ENCODE measurements around the gene TFG.

Gene TFG

DNA sequence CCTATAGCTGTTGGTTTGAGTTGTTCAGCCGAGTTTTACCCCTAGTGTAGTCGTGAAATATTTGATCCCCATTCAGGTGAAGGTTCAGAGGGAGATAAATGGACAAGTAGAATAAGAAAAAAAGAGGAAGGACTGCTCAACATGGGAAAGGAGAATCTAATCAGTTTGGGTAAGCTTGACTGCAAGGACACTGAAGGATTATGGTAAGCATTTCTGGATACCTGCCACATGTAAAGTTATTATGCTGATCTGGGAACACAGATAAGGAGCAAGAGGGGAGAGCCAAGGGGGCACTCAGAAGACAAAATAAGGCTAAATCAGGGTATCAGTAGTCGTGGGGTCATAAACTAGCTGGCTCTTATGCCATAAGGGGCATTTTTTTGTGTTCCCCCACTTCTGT is 49.9 kb downstream of the TFG start:
- no peak for DNase-seq

DNA sequence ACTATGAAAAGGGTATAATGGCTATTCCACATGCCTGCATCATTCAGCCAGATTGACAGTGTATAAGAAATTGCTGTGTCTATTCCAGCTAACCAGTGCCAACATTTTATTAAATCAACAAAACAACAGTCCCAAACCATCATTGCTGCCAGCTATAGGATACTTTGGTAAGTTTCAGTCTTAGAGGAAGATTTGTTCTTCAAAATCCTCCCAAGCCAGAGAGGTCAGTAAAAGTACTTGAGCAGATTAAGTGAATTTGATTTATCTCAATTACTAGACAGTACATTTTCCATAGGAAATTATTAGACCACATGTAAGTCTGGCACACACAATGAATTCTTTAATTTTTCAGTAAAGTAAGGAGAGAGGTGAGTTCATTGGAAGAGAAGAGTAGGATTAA is 50.7 kb downstream of the TFG start:
- DNase-seq: no peak

DNA sequence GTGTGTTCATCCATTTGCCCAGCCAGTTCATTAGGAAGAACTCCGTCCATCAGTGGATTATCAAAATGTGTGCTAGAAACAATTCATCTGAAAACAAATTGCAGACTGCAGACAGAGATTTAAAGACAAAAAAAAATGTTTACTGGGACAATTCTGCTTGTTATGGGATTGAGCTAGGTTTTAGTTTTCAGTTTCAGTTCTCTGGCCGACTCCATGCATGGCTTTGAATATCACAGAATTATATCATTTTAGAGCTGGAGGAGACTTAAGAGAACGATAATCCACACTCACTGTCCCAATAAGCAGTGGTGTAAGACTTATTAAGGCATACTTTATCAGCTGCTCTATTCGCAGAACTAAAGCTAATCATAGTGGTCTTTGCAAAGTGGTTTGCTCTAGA is 51.1 kb downstream of the TFG start:
- DNase-seq: no peak

DNA sequence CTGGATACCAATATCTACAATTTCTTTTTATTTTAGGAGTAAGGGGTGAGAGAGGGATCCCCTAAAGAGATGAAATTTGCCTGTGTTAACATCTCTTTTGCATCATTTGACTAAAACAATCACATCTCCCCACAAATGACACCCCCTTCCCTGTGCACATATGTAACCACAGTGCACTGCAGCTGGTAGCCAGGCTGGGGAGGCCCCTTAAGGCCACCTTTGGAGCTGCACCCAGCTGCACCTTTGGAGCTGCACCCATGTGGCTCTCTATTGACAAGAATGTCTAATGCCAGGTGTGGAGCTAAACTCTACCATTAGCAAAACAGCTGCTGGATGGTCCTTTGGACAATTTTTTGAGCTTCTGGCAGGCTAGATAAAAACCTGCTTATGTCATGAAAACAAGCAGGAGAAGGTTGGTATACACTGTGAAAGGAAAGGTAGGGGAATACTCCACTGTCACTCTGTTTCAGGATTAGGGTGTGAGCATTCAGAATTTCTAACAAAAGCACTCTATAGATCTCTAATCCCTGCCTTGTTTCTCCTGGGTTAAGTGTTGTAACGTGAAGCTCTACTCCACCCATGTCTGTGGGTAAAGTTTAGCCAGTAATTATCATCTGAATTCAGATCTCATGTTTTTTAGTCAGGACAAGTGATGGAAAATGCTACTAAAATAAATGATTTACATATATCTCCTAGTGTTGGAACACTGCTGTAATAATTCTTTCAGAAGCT is 52.1 kb downstream of the TFG start:
- no peak for DNase-seq

DNA sequence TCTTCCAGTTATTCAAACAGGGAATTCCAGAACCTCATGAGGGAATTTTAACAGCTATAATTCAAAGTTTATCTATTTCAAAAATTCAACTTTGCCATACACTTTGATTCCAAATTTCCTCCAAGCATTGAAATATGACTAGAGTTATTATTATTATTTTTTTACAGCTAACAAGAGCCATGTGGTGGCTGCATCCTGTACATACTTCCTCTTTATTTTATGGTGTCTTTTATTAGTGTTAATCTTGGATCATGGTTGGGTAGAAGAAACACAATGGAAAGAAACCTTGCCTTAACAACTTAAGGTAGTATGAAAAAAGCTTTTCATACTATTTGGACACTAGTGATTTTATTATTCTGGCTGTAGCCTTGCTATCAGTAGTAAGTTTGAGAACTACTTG is 52.7 kb downstream of the TFG start:
- no peak for DNase-seq

DNA sequence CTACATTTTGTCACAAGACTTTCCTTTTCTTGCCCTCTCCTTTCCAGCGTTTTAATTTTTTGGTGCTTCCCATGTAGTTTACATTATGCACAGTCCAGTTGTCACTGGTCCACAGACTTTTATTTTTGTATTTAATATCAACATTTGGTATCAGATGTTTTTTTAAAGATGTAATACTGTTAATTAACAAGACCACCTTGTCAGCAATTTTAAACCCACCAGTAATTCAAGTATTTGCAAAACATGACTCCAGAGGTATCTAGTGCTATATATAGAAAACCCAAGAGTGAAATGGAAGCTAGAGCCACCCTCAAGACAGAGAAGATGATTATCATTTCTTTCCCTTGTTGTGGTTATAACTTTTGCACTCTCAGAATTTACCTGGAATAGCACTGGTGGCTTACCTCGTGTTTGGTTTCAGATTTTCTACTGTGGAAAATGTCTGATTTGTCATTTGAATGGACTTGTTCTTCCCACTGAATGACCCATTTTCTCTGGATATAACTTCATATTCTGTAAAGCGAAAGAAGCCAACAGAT is 56.2 kb downstream of the TFG start:
- DNase-seq: no peak

DNA sequence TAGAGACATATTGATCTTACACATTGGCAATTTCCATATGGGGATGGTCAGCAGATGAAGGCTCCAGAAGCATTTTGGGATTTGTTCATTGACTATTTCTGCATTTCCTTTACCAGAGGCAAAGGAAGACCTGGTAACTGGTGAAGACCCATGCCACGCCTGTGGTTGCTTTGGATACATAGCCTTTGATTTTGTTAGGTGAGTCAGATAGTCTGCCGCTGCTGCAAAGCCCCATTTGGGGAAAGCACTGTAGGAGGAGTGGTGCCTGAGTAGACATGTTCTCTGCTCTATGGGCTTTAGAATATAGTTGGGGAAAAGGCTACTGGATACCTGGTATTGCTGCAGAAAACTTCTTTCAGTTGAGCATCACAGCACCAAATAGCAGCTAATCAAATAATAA is 56.8 kb downstream of the TFG start:
- DNase-seq: no peak

DNA sequence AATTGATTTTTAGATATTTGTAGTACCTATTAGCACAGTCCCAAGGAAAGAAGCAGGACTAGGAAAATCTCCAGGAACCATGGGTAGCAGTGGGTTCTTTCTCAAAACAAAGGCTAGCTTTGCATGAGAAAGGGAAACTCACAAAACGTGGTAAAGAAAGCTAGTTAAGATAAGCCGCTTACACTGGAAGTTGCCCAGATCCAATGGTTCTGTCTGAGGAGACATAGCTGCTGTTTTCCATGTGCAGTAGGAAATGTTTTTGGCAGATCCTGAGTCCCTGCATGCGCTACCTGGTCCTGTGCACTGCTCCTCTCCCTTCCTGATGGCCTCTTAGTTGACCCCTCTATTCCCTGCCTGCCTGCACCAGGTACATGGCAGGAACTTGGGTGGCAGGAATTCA is 60.4 kb downstream of the TFG start:
- no peak for DNase-seq

DNA sequence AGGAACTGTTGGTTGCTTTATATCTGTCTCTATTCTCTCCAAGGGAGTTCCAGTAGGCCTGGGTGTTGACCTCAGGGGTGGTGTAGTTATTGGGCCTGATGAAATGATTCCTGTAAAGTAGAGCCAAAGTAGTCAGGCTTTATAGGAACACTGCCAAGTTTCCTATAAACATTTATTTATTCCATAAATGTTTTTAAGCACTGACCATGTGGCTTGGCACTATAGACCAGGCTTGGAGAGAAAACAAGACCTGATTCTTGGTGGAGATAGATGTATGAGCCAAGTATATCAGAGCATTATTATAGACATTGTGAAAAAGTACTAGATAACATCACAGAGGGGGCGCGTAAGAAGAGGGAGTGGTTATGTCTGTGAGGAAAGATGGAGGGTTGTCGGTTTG is 65.9 kb downstream of the TFG start:
- DNase-seq: no peak

DNA sequence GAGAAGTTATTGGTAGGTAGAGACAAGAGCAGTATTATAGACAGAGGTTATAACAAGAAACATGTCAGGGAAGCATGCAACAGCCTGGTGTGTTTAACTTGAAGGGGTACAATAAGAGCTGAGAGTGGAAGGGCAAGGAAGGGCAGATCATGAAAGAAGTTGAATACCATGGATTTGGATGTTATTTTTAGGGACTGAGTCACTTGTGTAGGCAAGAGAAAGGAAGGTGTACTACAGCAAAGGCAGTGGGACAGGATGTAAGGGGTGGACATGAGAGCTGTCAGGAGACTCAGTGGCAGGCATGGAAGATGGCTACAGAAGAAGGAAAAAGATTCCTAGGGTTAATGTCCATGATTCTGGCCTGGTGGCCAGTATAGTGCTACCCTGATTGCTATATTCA is 66.4 kb downstream of the TFG start:
- DNase-seq: no peak

DNA sequence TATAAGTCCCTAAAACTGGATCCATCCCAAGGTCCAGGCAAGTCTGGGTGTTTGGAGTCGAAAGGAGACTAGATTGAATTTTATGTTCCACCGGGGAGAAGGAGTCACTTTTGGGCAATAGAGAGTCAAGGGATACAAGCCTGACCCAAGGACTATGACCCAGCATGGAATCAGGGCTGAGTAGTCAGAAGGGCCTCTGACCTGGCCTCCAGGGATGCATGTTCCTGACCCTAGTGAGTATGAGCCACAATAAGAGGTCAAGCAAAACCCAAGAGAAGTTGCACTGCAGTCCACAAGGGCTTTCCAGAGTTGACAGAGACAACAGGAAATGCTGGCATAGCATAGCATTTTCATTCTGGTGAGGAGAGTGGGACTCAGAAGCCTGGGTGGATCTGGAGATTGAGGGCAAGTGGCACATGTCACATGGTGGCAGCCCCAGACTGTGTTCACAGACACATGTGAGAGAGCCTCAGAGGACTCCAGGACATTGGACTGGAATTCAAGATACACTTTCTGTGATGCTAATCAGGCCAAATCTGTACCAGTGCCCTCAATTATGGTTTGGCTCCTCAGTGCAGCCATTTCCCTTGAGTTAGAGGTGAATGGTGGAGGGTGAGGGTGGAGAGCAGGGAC is 66.9 kb downstream of the TFG start:
- DNase-seq: no peak

DNA sequence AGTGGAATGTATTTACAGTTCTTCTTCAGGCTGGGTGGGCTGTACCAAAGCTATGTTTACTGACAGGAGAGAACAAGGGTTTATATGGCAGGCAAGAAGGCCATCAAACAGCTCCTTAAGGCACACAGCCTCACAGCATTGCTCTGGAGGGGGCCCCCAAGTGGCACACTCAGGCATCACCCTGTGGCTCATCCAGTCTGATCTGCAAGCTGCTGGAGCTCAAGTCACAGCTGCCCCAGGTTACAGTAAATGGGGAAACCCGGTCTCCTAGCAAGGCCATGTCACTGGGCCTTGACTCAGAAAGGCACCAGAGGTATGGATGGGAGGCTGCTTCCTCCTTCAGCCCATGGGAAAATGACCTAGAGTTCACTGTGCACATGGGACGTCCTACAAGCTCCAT is 67.5 kb downstream of the TFG start:
- no peak for DNase-seq

DNA sequence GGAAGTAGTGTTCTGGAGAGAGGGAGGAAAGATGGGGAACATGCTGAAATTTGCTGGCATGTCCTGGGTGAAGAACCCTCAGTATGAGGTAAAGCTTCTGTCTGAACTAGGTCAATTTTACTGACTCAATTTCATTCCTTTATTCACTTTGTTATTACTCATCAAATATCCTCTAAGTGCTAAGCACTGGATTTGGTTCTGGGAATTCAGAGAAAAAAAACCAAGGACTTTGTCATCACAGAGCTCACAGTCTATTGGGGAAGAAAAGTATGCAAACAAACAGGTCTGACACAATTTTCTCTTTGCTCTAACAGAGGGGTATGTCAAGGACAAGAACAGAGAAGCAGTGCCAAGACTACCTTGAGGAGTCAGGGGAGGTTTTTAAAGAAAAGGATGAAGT is 68.0 kb downstream of the TFG start:
- DNase-seq: no peak

DNA sequence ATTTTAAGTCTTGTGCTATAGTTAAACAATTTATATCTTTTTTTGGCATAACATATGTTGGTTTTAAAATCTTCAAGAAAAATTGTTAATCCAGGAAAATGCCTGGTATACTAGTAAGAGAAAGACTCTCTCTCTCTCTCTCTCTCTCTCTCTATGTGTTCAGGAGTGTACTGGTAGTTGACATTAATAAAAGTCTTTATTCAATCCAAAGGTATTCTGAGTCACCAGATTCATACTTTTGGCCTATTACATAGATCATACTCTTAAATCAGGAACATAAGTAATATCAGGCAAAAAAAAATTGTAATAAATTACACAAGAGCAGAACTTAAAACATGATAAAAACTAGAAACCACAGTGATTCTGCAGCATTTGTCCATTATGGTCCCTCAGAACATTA is 70.2 kb downstream of the TFG start:
- no peak for DNase-seq

DNA sequence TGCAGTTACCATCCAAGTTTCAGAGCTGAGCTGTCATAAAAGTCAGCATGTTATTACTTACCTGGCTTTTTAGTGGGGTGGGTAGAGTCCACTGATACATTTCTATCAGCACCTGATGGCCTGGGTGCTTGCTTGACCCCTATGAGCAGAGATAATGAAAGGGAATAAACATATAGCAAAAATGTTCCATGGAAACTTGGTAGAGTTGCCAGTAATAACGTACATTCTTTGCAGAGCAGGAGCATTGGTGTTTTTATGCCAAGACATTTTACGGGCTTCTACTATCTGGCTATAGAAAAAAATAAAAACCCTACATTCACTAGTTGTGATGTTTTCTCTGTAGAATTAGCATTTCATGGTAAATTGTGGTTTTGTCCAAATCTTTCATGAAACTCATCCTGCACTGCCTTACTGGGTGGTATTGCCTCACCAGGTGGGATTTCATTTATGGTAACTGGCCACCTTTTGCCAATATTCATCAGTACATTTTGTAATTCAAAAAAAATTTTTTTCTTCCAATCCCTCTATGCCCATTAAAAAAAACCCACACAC is 70.9 kb downstream of the TFG start:
- DNase-seq: no peak

DNA sequence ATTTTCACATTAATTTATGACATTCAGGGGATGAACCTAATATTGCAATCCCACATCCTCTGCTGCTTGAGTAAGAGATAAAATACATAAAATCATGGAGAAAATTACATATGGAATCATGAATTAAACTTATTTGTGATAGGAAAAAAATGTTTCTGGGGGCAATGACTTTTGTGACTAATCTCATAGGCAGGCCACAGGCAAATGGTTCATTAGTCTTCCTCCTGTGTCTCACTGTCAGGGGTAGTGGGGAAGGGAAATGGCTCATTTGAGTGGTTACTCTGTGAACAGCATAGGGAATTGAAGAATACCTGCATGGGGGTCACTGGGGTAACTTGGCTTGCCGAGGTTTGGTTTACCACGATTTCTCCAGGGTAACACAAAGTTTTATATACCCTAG is 72.0 kb downstream of the TFG start:
- no peak for DNase-seq

DNA sequence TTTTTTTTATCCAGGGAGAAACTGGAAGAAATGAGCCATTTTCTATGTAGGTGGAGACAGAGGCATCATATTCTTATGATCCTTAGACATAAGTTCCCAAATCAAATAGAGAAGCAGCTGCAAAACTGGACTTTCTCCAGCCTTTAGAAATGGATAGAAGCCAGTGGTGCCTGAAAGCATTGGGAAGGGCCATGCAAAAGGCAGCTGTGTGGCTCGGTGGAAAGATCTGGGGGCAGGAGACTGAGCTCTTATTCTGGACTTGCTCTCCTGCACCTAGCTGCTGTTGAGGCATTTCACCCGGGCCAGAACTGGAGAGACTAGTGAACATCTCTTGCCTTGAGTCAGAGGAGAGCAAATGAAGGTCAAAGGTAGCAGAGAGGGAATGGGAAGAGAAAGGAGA is 73.1 kb downstream of the TFG start:
- DNase-seq: no peak

DNA sequence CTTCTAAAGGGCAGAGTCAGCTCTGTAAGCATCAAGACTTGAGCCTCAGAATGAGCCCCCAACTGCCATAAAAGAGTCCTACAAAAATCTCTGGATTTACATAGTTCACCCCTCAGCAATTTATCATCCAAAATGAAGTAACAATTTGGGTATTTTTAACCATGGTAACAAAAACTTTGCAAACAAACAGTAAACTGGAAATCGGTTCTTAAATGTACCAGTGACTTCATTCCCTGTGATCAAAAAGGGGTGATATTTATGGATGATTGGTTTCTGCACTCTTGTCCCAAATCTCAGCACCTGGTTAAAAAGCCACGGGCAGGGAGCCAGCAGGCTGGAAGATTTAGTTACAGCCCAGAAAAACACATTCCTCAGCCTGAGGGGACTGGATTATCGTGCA is 73.6 kb downstream of the TFG start:
- DNase-seq: no peak

DNA sequence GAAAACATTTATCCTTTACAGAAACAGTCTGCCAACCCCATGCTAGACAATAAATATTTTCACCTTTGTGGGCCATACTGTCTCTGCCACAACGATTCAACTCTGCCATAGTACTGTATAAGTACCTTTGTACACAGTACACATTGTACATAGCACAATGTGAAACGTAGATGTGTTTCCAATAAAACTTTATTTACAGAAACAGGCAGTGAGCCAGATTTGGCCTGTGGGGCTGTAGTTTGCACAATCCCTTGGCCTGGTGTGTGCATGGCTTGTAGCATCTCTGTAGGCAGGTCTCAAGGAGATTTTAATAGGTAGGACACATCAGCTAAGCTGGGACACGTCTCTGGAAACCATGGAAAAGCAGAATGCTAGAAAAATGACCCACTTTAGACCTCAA is 74.3 kb downstream of the TFG start:
- no peak for DNase-seq

DNA sequence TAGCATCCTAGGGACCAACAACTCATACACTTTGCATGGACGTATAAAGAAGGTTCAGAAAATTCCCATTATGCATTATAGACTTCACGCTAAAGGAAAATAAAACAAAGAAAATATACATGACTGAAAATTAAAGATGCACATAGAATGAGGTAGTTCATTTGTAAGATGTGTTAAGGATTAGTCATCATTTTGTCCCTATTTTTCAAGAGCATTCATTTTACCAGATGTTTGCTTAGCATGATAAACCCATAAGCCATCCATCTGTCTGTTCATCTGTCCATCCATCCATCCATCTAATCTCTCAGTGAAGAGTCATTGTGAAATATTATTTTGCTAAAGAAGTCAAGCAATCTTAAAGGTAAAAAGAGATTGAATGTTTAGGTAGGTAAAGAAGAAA is 80.3 kb downstream of the TFG start:
- DNase-seq: no peak

DNA sequence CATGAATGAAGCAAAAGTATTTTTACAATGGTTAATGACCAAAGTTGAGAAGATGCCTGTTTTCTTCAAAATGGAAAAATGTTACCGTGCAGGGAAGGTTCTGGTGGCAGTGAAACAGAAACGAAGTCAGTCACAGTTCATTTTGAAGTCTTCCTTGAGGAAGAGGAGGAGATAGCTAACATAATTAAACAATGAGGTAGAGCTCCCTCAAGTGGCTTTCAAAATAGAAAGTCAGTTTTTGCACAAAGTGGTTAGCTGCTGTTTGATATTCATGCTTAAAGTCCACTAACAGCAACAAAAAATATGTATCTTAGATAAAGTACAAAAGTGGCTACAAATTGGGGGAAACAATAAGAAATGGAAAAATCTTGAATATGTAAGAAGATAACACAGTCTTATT is 87.3 kb downstream of the TFG start:
- DNase-seq: no peak

DNA sequence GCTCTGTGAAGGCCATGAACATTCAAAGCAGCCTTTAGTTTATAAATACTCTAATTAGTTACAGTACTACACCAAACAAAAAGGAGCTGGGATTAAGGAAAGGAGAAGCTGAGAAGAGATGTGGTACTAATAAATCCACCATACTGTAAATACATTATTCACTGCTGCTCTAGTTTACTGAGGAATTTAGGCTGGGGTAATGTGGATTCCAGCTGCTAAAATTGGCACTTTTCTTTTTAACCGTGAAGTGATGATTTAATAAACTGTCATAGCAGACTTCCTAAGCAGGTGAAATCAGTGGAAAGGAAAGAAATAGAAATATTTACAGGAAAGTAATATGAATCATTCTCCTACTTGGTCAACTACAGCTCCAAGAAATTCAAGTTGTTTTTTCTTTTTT is 88.7 kb downstream of the TFG start:
- DNase-seq: no peak
